ENCODE data around the gene TMEM203. TPM values are rescaled to one million over a fixed set of nuclear protein-coding genes. Genes with fewer than 3 reads are reported as not detected.
A peak's percentile ranks its signal among the peaks of the same experiment; 100 is the strongest.

TMEM203 gene
- total RNA-seq, 1 experiment from 2014 or later, result 36.4 TPM

- ChIA-PET CTCF (no interaction called here), POLR2A (ENCODE audit: unreplicated experiment) (interaction anchor here (0.7 to 1.4 kb wide), 3 partner anchors 12 to 53 kb away, joined by 4 to 32 read pairs (median 10); no protein-coding TSS in a partner anchor)
- Histone ChIP-seq H3K27me3 (ENCODE audit: low read length) (no peaks in the 10 kb centered on the region), H3K9me2 (replicated peaks; ENCODE audit: low read length) (no peaks in the 10 kb centered on the region), H3F3A (ENCODE audit: low read length, unreplicated experiment) (peaks cover 5% of the 10 kb centered on the region), H3K27ac (ENCODE audit: low read length) (peak overlapping the region; percentile 53), H3K79me2 (ENCODE audit: low read length) (peaks cover 46% of the 10 kb centered on the region), H3K4me1 (ENCODE audit: insufficient read depth, low read length) (peaks cover 37% of the 10 kb centered on the region), H3K4me2 (ENCODE audit: low read length) (peak overlapping the region; percentile 86), H3K36me3 (ENCODE audit: low read depth, low read length) (peaks cover 17% of the 10 kb centered on the region), H3K9me3 (ENCODE audit: low read length) (no peaks in the 10 kb centered on the region), H2AFZ (ENCODE audit: low read length) (no peak overlapping the region), H4K20me1 (ENCODE audit: low read length) (peaks cover 28% of the 10 kb centered on the region), H3K9ac (ENCODE audit: low read length) (peak overlapping the region; percentile 89), H3K4me3 (ENCODE audit: low read length) (peak overlapping the region; percentile 97)
- ATAC-seq, result peak; percentile 10
- intact Hi-C loops (cut with micrococcal nuclease), result no loop called here
- TSS peak; percentile 56 for BruUV-seq (replicated peaks)
- TF ChIP-seq EZH2phosphoT487 (IDR thresholded peaks at IDR 0.05; ENCODE audit: borderline replicate concordance, low read length) (no peak), EZH2 (IDR thresholded peaks at IDR 0.05; ENCODE audit: low read length, unreplicated experiment) (no peak)
- TF ChIP-seq, protein P1, sequence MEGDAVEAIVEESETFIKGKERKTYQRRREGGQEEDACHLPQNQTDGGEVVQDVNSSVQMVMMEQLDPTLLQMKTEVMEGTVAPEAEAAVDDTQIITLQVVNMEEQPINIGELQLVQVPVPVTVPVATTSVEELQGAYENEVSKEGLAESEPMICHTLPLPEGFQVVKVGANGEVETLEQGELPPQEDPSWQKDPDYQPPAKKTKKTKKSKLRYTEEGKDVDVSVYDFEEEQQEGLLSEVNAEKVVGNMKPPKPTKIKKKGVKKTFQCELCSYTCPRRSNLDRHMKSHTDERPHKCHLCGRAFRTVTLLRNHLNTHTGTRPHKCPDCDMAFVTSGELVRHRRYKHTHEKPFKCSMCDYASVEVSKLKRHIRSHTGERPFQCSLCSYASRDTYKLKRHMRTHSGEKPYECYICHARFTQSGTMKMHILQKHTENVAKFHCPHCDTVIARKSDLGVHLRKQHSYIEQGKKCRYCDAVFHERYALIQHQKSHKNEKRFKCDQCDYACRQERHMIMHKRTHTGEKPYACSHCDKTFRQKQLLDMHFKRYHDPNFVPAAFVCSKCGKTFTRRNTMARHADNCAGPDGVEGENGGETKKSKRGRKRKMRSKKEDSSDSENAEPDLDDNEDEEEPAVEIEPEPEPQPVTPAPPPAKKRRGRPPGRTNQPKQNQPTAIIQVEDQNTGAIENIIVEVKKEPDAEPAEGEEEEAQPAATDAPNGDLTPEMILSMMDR (conservative IDR thresholded peaks at IDR 0.05; ENCODE audit: low read depth, low read length), result no peak
- DNase-seq, result peak; percentile 58
Observed at GRCh38 chr9:137241490-137242268, 36.2 kb upstream of the TMEM203 start.

DNA sequence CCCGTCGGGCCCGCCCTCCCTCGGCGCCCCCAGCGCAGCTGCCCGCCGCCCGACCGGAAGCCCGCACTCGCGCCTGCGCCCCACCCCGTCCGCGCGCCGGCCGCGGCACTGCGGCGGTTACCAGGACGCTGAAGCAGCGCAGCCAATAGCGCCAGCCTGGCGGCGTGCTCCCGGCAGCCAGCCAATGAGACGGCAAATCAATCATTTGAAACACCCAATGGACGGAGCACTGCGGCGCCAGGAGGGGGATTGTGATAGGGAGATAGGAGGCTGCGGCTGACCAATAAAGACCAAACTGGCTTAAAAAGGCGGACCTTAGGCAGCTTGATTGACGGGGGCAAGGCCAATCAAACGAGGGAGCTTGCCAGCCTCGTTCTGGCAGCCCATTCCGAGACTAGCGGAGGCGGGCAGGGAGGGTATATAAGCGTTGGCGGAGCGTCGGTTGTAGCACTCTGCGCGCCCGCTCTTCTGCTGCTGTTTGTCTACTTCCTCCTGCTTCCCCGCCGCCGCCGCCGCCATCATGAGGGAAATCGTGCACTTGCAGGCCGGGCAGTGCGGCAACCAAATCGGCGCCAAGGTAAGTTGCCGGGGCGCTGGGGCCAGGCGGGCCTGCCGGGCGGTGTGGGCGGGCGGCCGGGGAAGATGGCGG, 35.5 kb upstream of the TMEM203 start, which contains the start of gene TUBB4B:
TSS of gene TUBB4B (plus strand) at position 447 of the 649 bp plus-strand sequence. CDS start at position 521, 74 bp downstream.
- peaks cover 28% of the 10 kb centered on the region for H4K20me1 ChIP-seq (ENCODE audit: low read length)
- no peaks in the 10 kb centered on the region for H3K9me2 ChIP-seq (replicated peaks; ENCODE audit: low read length)
- H3K9me3 ChIP-seq (ENCODE audit: low read length), result no peaks in the 10 kb centered on the region
- peak within 1 kb of the TSS; percentile 78 for H2AFZ ChIP-seq (ENCODE audit: low read length)
- no peaks in the 10 kb centered on the region for H3K27me3 ChIP-seq (ENCODE audit: low read length)
- peaks cover 46% of the 10 kb centered on the region for H3K79me2 ChIP-seq (ENCODE audit: low read length)
- intact Hi-C loops (cut with micrococcal nuclease), result no loop called here
- peak; percentile 97 for DNase-seq
- peak within 1 kb of the TSS; percentile 89 for H3K27ac ChIP-seq (ENCODE audit: low read length)
- H3K36me3 ChIP-seq (ENCODE audit: low read depth, low read length), result peaks cover 17% of the 10 kb centered on the region
- peaks cover 5% of the 10 kb centered on the region for H3F3A ChIP-seq (ENCODE audit: low read length, unreplicated experiment)
- BruUV-seq (replicated peaks), result no TSS peak
- ATAC-seq, result peak; percentile 62
- H3K9ac ChIP-seq (ENCODE audit: low read length), result peak within 1 kb of the TSS; percentile 89
- ChIA-PET POLR2A (ENCODE audit: unreplicated experiment) (interaction anchor here (0.6 to 1.4 kb wide), 5 partner anchors 13 to 175 kb away, joined by 4 to 10 read pairs (median 4); partner anchors contain the start of genes RNF224 and TOR4A), CTCF (interaction anchor here (1.0 kb wide), 1 partner anchor 111 kb away, joined by 3 read pairs; no protein-coding TSS in a partner anchor)
- peaks cover 37% of the 10 kb centered on the region for H3K4me1 ChIP-seq (ENCODE audit: insufficient read depth, low read length)
- H3K4me3 ChIP-seq (ENCODE audit: low read length), result peak within 1 kb of the TSS; percentile 97
- TF ChIP-seq EZH2phosphoT487 (IDR thresholded peaks at IDR 0.05; ENCODE audit: borderline replicate concordance, low read length), result no peak
- TF ChIP-seq, protein P1 (conservative IDR thresholded peaks at IDR 0.05; ENCODE audit: low read depth, low read length), result no peak
- no peak for TF ChIP-seq EZH2 (IDR thresholded peaks at IDR 0.05; ENCODE audit: low read length, unreplicated experiment)
- peak within 1 kb of the TSS; percentile 95 for H3K4me2 ChIP-seq (ENCODE audit: low read length)

Measured in PC-3 (cell line).